SU-DHL-6 (cell line): ENCODE measurements around the gene PPIL4.

ENCODE experiments used
- H2AFZ ChIP-seq: fragments of 200-600 bp; sonication (generic); 2 replicates; pipeline ENCODE4 v1.6.1; 2014; ENCODE audit warnings: low read depth, mild to moderate bottlenecking, moderate library complexity, mixed read lengths, antibody characterized with exemption, low read length; ENCODE audit not compliant: severe bottlenecking
- H3F3A ChIP-seq: fragments of 200-600 bp; shearing (Covaris generic); 2 replicates; pipeline ENCODE4 v1.6.0; 2016; ENCODE audit warnings: antibody characterized with exemption, mild to moderate bottlenecking; ENCODE audit not compliant: insufficient read depth
- H3K27ac ChIP-seq: fragments of 200-600 bp; sonication (generic); 2 replicates; pipeline ENCODE4 v1.5.1; 2016; ENCODE audit warnings: low read depth, mild to moderate bottlenecking, low read length, moderate library complexity, mixed read lengths
- H3K27me3 ChIP-seq: fragments of 200-600 bp; sonication (generic), shearing (Covaris generic); 2 replicates; pipeline ENCODE4 v1.6.0; 2014; ENCODE audit warnings: mild to moderate bottlenecking, low read length
- H3K36me3 ChIP-seq: fragments of 200-600 bp; sonication (generic); 2 replicates; pipeline ENCODE4 v1.6.1; 2014; ENCODE audit warnings: mild to moderate bottlenecking, low read length, mixed read lengths
- H3K4me2 ChIP-seq: fragments of 300-600, 200-600 bp; shearing (Covaris generic), sonication (generic); 2 replicates; pipeline ENCODE4 v1.6.0; 2014; ENCODE audit warnings: low read length, low read depth, mild to moderate bottlenecking; ENCODE audit not compliant: poor library complexity, severe bottlenecking
- H3K4me3 ChIP-seq: fragments of 200-600 bp; sonication (generic); 2 replicates; pipeline ENCODE4 v1.5.1; 2014; ENCODE audit warnings: antibody characterized with exemption, low read length, mild to moderate bottlenecking, mixed read lengths; ENCODE audit not compliant: insufficient read depth, poor library complexity, severe bottlenecking
- H3K79me2 ChIP-seq: fragments of 200-600 bp; sonication (generic); 2 replicates; pipeline ENCODE4 v1.6.1; 2014; ENCODE audit warnings: mild to moderate bottlenecking, low read length, moderate library complexity; ENCODE audit not compliant: insufficient read depth
- H3K9ac ChIP-seq: fragments of 200-600 bp; sonication (generic); 2 replicates; pipeline ENCODE4 v1.7.0; 2014; ENCODE audit warnings: mild to moderate bottlenecking, low read length
- H3K9me2 ChIP-seq: fragments of 200-600 bp; sonication (generic); replicated peaks from 2 replicates; pipeline ENCODE4 v1.6.1; 2014; ENCODE audit warnings: low read length; ENCODE audit not compliant: insufficient read depth
- H3K9me3 ChIP-seq: fragments of 200-600 bp; sonication (generic); 2 replicates; pipeline ENCODE4 v1.6.1; 2014; ENCODE audit warnings: low read length, mixed read lengths; ENCODE audit not compliant: insufficient read depth
- H4K20me1 ChIP-seq: fragments of 200-600 bp; sonication (generic); 2 replicates; pipeline ENCODE4 v1.6.1; 2014; ENCODE audit warnings: low read depth, mild to moderate bottlenecking, antibody characterized with exemption, low read length, moderate library complexity, mixed read lengths
- EZH2phosphoT487 ChIP-seq: fragments of 200-600 bp; sonication (generic), shearing (Covaris generic); conservative IDR thresholded peaks from 2 replicates; pipeline ENCODE4 v1.6.1; 2018; ENCODE audit warnings: mild to moderate bottlenecking, antibody characterized with exemption, low read length, moderate library complexity, mixed read lengths
- TF ChIP-seq, protein P1 (sequence below): fragments of 200-600 bp; sonication (generic); IDR thresholded peaks from one replicate; pipeline ENCODE4 v1.5.1; 2017; ENCODE audit warnings: antibody characterized with exemption, mild to moderate bottlenecking, low read length, moderate library complexity; ENCODE audit not compliant: insufficient read depth, poor library complexity, severe bottlenecking

The PPIL4 gene

DNA sequence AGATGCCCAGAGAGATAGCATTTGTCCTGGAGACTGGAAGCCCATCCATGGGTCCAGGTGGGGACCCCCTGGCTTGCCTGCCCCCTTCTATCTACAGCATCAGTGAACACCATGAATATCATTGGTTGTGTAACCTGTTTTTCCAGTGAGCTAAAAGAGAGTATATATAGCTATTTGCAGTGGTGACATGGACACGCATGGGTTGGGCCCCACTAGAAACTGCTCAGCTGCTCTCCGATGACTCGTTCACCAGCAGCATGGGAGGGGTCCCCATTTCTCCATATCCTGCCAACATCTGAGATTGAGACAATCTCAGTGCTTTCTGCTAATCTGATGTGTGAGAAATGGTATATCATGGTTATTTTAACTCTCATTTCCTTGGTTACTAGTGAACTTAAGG lies 57.0 kb downstream of the PPIL4 start:
- H3K4me2 ChIP-seq, result no peak overlapping the region
- H3K36me3 ChIP-seq, result no peaks in the 10 kb centered on the region
- no peaks in the 10 kb centered on the region for H3K9me3 ChIP-seq
- no peak overlapping the region for H3K4me3 ChIP-seq
- no peak overlapping the region for H3K27ac ChIP-seq
- H3F3A ChIP-seq, result peaks cover 15% of the 10 kb centered on the region
- peaks cover 6% of the 10 kb centered on the region for H3K79me2 ChIP-seq
- no peak overlapping the region for H3K9ac ChIP-seq
- no peak overlapping the region for H2AFZ ChIP-seq
- TF ChIP-seq, protein P1, sequence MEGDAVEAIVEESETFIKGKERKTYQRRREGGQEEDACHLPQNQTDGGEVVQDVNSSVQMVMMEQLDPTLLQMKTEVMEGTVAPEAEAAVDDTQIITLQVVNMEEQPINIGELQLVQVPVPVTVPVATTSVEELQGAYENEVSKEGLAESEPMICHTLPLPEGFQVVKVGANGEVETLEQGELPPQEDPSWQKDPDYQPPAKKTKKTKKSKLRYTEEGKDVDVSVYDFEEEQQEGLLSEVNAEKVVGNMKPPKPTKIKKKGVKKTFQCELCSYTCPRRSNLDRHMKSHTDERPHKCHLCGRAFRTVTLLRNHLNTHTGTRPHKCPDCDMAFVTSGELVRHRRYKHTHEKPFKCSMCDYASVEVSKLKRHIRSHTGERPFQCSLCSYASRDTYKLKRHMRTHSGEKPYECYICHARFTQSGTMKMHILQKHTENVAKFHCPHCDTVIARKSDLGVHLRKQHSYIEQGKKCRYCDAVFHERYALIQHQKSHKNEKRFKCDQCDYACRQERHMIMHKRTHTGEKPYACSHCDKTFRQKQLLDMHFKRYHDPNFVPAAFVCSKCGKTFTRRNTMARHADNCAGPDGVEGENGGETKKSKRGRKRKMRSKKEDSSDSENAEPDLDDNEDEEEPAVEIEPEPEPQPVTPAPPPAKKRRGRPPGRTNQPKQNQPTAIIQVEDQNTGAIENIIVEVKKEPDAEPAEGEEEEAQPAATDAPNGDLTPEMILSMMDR, result no peak
- TF ChIP-seq EZH2phosphoT487, result no peak
- H3K9me2 ChIP-seq, result no peaks in the 10 kb centered on the region
- H3K27me3 ChIP-seq, result no peaks in the 10 kb centered on the region
- no peaks in the 10 kb centered on the region for H4K20me1 ChIP-seq

DNA sequence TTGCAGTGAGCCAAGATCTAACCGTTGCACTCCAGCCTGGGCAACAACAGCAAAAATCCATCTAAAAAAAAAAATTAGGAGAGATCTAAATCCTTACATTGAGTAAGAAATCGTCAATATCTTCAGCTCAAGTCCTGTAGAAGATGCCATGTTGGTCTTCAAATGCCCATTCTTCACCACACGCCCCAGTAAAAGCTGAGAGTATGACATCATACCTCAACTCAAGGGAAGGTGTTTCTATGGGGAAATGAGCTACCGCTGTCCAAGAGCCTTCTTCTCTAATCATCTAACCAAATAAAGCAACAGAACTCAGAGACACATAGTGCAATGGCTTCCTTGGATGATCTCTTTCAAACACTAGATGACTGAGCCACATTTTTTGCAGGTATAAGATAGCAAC lies 58.5 kb downstream of the PPIL4 start:
- peaks cover 30% of the 10 kb centered on the region for H3F3A ChIP-seq
- TF ChIP-seq EZH2phosphoT487, result no peak
- TF ChIP-seq, protein P1, result no peak
- no peak overlapping the region for H2AFZ ChIP-seq
- no peak overlapping the region for H3K4me2 ChIP-seq
- H4K20me1 ChIP-seq, result no peaks in the 10 kb centered on the region
- H3K9me3 ChIP-seq, result no peaks in the 10 kb centered on the region
- H3K9me2 ChIP-seq, result no peaks in the 10 kb centered on the region
- peaks cover 11% of the 10 kb centered on the region for H3K79me2 ChIP-seq
- H3K36me3 ChIP-seq, result no peaks in the 10 kb centered on the region
- H3K9ac ChIP-seq, result no peak overlapping the region
- H3K27ac ChIP-seq, result no peak overlapping the region
- H3K4me3 ChIP-seq, result no peak overlapping the region
- H3K27me3 ChIP-seq, result no peaks in the 10 kb centered on the region

DNA sequence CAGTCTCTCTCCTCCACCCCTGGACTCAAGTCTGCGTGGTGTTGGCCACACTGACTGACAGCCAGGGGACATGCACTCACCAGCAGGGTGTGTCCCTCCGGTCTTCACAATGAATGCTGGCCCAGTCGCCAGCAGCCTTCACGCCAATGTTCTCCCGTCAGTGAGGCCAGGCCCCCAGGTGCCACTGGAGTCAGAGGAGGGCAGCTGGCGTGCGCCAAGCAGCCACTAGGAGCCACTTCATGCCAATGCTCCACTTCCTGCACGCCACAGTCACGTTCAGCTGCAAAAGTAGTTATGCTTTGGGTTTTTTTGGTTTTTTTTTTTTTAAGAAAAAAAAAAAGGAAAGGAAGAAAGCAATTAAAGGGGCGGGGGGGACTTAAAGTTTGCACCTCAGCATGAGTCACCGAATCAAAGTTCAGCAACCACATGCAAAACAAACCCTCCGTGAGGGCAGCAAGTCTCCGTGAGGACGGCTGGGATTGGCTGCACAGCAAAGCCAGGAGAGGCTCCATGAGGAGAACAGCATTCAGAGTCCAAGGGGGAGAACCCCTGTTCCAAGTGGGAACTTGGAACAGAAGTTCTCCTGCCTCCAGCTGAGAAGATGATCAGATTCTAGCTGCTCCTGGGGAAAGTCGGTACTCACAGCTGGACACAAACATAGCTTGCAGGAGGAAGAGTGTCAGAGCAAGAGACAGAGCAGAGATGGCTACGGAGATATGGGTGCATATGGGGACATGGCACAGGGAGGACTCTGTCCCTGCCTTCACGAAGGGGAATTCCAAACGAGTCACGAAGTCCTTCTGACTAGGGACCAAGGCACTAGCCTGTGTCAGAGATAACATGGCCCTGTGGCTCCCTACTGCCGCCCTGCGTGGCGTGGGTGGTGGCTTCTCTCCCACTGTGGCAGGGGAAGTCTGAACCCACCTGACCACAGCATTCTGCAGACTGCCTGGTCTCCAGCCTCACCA lies 60.8 kb downstream of the PPIL4 start, which contains the start of gene ZC3H12D:
Gene ZC3H12D (minus strand): TSS at position 282 of the 968 bp plus-strand sequence. CDS start 10,471 bp downstream, outside the sequence.
- Histone ChIP-seq H3K9me3 (no peaks in the 10 kb centered on the region), H3K9ac (peak within 1 kb of the TSS; percentile 67), H3K4me2 (peak within 1 kb of the TSS; percentile 99), H2AFZ (peak within 1 kb of the TSS; percentile 45), H3K27me3 (no peaks in the 10 kb centered on the region), H3K36me3 (no peaks in the 10 kb centered on the region), H4K20me1 (no peaks in the 10 kb centered on the region), H3K9me2 (no peaks in the 10 kb centered on the region), H3K27ac (peak within 1 kb of the TSS; percentile 98), H3K4me3 (peak within 1 kb of the TSS; percentile 69), H3K79me2 (peaks cover 29% of the 10 kb centered on the region), H3F3A (peaks cover 43% of the 10 kb centered on the region)
- no peak for TF ChIP-seq EZH2phosphoT487
- TF ChIP-seq, protein P1, result peak; percentile 50
